ENCODE data around the gene SMIM17. TPM values are rescaled to one million over a fixed set of nuclear protein-coding genes. Genes with fewer than 3 reads are reported as not detected.

SMIM17 gene
- total RNA-seq, 1 donor from 2014 or later: 0.18 TPM

GRCh38 chr19:56692206-56692895, 49.4 kb downstream of the SMIM17 start:
- intact Hi-C loops (cut with micrococcal nuclease): no loop called here
- Mint-ChIP-seq H3K4me1 (ENCODE audit: low read depth) (no peaks in the 10 kb centered on the region), H3K27me3 (ENCODE audit: insufficient read depth) (no peaks in the 10 kb centered on the region), H3K9me3 (peaks cover 54% of the 10 kb centered on the region), H3K27ac (no peak overlapping the region), H3K4me3 (no peak overlapping the region), H3K36me3 (ENCODE audit: low read depth) (no peaks in the 10 kb centered on the region)
- no peak for DNase-seq (ENCODE audit: low spot score)

GRCh38 chr19:56699552-56699951, 56.6 kb downstream of the SMIM17 start:
- Mint-ChIP-seq H3K27ac (no peak overlapping the region), H3K27me3 (ENCODE audit: insufficient read depth) (no peaks in the 10 kb centered on the region), H3K36me3 (ENCODE audit: low read depth) (no peaks in the 10 kb centered on the region), H3K4me3 (no peak overlapping the region), H3K4me1 (ENCODE audit: low read depth) (no peaks in the 10 kb centered on the region), H3K9me3 (peaks cover 61% of the 10 kb centered on the region)
- DNase-seq (ENCODE audit: low spot score): no peak
- intact Hi-C loops (cut with micrococcal nuclease): no loop called here

DNA sequence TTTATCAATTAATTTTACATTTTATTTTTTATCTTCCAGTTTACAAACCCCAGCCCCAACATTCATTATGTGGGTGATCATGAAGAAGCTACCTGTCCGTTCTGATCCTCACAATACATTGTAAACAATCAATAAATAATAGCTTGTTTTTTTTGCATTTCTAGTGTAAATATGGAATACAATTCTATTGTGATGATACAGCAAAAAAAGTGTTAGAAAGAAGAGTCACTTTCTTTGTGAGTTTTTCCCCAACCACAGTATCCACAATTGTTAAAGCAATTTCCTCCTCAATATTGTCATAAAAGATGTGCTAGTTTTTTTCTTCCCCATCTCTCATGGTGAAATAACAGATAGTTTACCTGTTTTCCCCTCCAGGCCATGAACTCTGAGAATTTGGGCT, 58.9 kb downstream of the SMIM17 start:
- Mint-ChIP-seq H3K27me3 (ENCODE audit: insufficient read depth) (no peaks in the 10 kb centered on the region), H3K4me3 (no peak overlapping the region), H3K9me3 (peaks cover 69% of the 10 kb centered on the region), H3K36me3 (ENCODE audit: low read depth) (no peaks in the 10 kb centered on the region), H3K4me1 (ENCODE audit: low read depth) (no peaks in the 10 kb centered on the region), H3K27ac (no peak overlapping the region)
- intact Hi-C loops (cut with micrococcal nuclease): no loop called here
- DNase-seq (ENCODE audit: low spot score): no peak

DNA sequence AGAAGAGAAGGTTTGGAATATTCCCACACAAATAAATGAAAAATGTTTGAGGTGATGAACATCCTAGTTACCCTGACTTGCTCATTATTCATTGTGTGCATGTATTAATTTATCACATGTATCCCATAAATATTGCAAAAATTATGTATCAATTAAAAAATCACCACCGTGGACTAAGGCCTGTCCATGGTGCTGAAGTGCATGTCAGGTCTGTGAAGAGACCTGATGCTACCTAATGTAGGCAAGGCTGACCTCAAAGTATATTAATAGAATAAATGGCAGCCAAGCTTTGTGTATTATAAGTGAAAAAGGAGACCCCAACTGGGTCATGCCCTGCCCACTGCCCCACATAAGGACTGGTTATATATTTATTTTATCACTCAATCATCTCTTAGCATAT, 63.0 kb downstream of the SMIM17 start:
- DNase-seq (ENCODE audit: low spot score): no peak
- Mint-ChIP-seq H3K4me3 (no peak overlapping the region), H3K27ac (no peak overlapping the region), H3K36me3 (ENCODE audit: low read depth) (no peaks in the 10 kb centered on the region), H3K9me3 (peaks cover 70% of the 10 kb centered on the region), H3K27me3 (ENCODE audit: insufficient read depth) (no peaks in the 10 kb centered on the region), H3K4me1 (ENCODE audit: low read depth) (no peaks in the 10 kb centered on the region)
- intact Hi-C loops (cut with micrococcal nuclease): no loop called here

Other genes with a start within 250 kb of the SMIM17 start
- gene ZNF582, start 249.6 kb upstream of the SMIM17 start, total RNA-seq: 1.2 and 1.3 TPM in 2 replicates
- gene ZNF583, start 238.8 kb upstream of the SMIM17 start, total RNA-seq: 1.4 and 2.1 TPM in 2 replicates
- gene ZNF667, start 165.8 kb upstream of the SMIM17 start, total RNA-seq: 0.05 and 0.07 TPM in 2 replicates
- gene ZNF471, start 135.3 kb upstream of the SMIM17 start, total RNA-seq: 0.05 and 0.16 TPM in 2 replicates
- gene ZFP28, start 104.2 kb upstream of the SMIM17 start, total RNA-seq: 1.4 and 2.8 TPM in 2 replicates
- gene ZNF470, start 75.7 kb upstream of the SMIM17 start, total RNA-seq: 1.2 and 2.4 TPM in 2 replicates
- gene ZNF71, start 47.9 kb upstream of the SMIM17 start, total RNA-seq: 5.1 and 5.9 TPM in 2 replicates
- not detected in 2 replicates for gene ZNF835, start 28.6 kb downstream of the SMIM17 start, total RNA-seq
- not detected in 2 replicates for gene PEG3, start 197.6 kb downstream of the SMIM17 start, total RNA-seq
- gene ZIM2, start 197.6 kb downstream of the SMIM17 start, total RNA-seq: not detected in 2 replicates

Measured in activated T-helper 1 cell treated with anti-CD3 and anti-CD28 coated beads, Interleukin-12 subunit alpha, Interleukin-12 subunit beta, Interleukin-2, Interleukin-4 antibody, amounts not matched to agents 30 ng/mL and 10 ng/mL and 1 ng/mL, durations not matched to agents 14 hours and 24 hours and 36 hours (primary cell).